Esophagus mucosa (tissue), 1 donor: Measurements from ENCODE around the gene SLC6A11. TPM values are rescaled to one million over a fixed set of nuclear protein-coding genes. Genes with fewer than 3 reads are reported as not detected.
A peak's percentile ranks its signal among the peaks of the same experiment; 100 is the strongest.

ENCODE experiments used
- ATAC-seq: fragments of 200-7000 bp; cut with Tn5 transposase; one replicate; pipeline ENCODE4 v1.9.1; 2020
- total RNA-seq: library from RNA; stranded (reverse); gene quantifications from one replicate; pipeline ENCODE4 v1.2.4, GENCODE V29; 2023
- donor health status: DM: yes; HTN: yes; CAD: no.

SLC6A11 gene
- total RNA-seq, 1 donor from 2014 or later: 7.8 TPM

DNA sequence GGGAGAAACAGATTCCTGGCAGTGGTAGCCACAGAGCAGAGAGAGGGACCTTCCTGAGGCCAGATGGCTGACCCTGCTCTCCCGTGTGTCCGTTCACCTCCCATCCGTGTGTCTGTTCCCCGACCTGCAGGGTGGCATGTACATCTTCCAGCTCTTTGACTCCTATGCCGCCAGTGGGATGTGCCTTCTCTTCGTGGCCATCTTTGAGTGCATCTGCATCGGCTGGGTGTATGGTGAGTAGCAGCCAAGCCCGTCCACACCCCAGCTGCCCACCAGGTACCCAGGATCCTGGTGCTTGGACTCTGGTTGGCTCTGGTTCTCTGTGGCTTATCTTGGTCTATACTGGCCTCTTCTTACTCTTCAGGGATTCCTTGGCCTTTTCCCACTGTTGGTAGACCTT lies 117.0 kb downstream of the SLC6A11 start:
- no peak for ATAC-seq

DNA sequence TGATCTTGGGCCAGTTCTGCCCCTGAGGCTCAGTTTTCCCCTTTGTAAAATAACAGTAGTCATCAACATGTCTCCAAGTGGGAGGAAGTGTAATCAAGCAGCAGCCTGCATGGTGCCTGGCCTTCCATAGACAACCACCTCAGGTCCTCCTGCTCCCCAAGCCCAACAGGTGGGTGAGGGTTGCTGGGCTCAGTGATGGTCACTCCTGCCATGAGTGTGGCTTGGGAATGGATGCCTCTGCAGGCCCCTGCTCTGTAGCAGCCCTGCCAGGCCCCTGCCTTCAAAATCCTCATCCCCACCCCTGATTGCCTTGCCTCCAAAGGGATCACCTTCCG lies 117.4 kb downstream of the SLC6A11 start:
- no peak for ATAC-seq

DNA sequence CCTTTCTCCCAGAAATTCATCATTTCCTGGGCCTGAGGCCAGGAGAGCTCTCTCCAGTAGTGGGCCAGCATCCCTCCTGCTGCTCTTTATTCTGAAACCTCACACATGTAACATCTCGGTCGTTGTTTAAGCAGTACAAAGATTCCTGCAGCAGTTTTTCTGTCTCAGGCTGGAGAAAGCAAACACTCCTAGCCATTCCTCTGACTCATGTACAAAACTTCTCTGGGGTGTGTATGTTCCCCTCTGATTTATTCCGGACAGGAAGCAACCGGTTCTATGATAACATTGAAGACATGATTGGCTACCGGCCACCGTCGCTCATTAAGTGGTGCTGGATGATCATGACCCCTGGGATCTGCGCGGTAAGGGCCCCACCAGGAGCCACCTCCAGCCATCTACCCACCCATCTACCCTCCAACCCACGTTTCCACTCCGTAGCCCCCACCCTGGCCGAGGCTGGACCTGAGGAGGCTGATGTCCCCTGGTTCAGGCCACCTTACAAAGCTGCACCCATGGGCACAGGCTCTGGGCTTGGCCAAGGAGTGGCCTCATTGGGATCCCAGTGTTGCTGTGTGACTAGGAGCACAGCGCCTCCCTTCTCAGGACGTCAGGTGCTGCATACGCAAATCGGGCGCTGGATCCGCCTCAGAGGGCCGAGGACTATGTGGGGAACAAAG lies 117.9 kb downstream of the SLC6A11 start:
- peak; percentile 82 for ATAC-seq

DNA sequence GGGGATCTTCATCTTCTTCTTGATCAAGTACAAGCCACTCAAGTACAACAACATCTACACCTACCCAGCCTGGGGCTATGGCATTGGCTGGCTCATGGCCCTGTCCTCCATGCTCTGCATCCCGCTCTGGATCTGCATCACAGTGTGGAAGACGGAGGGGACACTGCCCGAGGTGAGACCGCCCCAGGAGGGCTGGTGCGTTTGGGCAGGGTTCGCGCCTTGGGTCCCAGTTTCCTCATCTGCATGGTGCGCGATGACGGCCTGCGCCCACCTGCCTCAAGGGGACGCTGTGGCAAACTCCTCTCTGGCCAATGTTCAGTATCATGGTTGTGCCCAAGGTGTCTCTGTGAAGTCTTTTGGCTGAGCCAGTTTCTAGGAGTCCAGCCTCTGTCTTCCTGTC lies 119.0 kb downstream of the SLC6A11 start:
- ATAC-seq: no peak

DNA sequence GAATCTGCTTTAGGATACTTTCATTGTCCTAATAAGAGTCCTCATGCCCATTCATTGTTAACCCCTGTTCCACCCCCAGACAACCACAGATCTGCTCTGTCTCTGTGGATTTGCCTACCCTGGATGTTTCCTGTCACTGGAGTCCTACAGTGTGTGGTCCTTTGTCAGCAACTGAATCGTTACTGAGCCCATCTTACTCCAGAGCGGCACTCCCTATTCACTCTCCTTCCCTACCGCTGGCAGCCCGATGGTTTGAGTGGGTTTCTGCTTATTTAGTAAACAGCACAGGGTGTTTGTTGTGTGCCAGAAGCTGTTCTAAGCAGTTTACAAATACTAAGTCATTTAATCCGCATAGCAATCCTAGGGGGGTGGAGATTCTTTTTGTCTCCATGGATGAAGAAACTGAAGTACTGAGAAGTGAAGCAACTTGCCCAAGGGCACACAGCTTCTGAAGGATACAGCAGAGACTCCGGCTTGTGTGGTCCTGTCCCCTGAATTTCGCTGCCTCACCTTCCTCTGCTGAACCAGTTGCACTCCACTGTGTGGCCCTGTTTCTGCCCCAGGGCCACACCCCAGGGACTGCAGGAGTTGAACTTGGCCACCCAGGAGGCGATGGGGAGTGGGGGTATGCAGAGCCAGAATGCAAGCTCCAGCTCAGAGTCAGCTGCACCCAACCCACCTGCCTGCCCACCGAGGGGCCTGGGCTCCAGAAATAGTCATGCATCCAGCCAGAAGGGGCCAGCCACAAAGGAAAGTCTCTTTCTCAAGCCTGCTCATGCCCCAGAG lies 120.0 kb downstream of the SLC6A11 start:
- ATAC-seq: peak; percentile 71

DNA sequence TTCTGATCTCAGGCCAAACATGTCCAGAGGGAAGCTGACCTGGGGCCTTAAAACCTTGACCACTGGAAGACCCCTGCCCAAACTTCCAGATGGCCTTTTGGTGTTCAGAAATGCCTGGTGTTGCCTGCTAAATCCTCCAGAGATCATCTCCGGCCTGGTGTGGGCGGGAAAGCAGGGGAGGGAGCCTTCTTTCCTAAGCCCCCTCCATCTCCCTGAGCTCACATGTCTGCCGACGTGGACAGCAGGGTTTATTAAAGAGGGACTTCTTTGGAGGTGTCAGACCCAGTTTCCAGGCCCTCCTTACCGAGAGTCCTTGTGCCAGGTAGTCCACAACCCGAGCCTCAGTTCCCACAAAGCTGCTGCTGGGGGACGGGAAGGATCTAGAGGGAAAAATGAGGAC lies 120.7 kb downstream of the SLC6A11 start:
- ATAC-seq: no peak

DNA sequence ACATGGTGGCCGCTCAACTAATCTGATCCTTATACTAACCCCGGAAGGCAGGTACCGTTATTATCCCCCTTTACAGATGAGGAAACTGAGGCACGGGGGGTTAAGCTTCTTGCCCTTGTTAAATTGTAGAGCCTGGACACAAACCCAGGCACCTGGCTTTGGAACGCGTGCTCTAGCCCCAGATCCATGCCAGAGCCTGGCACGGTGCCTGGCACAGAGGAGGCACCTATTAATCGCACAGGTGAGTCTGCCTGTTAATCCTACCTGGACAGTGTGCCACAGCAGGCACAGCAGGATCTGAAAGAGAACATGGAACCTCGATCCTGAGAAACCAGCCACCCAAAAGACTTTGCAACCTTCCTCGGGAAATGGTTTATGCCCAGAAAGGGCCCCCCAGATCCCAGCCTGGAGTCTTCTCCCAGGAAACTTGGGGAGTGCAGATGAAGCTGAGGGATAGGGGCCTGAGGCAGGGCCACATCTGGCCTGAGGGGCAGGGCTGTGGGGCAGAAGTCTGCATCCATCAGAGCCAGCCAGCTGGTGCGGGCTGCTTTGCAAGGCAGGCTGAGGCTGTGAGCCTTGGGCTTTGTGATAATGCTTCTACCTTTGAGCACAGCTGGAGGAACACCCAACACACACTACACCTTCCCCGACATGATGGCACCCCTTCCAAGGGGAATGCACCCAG lies 121.3 kb downstream of the SLC6A11 start:
- peak; percentile 39 for ATAC-seq

DNA sequence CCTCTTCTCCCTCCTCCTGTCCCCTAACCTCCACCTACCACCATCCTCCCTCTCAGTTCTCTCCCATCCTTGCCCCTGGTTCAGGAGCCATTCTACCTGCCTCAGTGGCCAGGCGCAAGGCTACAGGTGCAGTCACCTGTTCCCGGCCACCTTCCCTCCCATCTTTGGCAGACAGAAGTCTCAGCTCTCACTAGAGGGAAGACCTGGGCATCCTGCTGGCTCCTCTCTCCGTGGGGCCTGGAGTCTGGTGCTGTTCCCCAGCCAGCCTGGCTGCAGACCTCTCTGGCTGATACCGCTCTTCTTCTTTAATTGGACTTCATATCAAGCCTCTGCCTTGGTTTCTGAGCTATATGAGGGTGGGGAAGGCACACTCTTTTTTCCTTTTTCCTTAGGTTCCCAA lies 123.5 kb downstream of the SLC6A11 start:
- ATAC-seq: no peak

DNA sequence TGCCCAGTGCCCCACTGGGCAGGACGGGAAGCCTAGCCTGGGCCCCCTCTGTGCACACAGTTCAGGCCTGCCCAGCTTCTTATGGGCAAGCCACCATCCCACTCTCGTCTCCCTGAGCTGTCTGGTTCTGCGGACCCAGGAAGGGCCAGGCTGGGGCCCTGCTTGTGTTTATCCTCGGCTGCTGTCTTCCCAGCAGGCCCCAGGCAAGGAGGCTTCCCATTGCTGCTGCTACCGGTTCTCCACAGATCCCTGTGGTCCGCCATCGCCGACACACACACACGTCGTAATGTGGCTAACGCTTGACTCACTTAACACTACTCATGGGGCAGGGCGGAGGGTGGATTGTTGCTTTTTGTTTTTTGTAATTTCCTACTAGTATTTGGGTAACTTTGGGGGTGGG lies 124.1 kb downstream of the SLC6A11 start:
- ATAC-seq: no peak

DNA sequence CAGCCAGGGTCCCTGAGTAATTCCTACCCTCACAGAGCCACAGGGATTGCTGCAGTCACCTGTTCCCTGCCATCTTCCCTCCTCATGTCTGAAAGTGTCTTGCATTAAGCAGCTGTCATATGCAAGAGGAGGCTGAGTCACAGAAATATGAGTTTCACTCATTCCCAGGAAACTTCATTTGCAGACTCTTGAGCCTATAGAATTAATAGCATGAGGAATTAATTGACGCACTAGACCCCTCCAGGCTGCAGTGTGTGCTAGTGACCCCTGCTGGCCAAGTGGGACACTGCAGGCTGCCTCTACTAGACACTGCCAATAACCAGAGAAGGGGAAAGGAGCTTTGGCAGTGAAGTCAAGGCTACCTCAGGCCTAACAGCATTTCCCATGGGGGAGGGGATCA lies 125.9 kb downstream of the SLC6A11 start:
- peak; percentile 63 for ATAC-seq

DNA sequence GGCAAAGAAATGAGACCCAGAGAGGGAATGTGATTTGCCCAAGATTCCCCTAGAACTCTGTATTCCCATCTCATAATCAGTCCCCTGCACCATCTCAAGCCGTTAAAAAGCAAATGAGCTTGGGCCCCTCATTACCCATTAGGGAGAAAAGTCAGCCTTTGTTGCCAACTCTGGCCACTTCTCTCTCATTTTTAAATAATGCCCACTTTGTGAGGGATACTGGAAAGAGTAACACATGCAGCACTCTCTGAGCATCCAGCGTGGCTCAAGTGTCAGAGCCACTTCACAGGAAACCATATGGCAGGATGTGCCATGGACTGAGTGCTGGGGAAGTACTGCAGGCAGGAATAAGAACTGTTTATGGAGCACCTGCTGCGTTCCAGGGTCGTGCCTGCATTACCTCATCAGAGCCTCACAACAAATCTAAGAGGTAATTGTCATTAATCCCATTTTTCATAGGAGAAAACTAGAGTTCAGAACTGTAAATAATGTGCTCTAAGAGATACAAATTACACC lies 126.7 kb downstream of the SLC6A11 start:
- no peak for ATAC-seq

DNA sequence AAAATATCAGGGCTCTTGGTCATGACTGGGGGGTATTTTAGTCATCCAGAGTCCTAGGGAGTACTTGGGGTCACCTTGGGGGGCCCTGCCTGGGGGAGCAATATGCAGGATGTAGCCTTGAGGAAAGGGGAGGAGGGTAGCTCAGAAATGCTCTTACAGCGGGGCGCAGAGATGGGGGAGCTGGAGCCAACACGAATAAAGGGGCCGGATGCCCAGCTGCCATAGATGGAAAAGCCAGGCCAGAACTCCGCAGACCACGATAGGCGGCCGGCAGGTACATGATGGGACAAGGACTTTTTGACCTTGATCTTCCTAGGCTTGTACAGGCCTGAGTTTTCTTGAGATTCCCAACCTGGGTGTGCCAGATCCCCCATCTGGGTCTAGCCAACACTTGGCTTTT lies 128.8 kb downstream of the SLC6A11 start:
- no peak for ATAC-seq

DNA sequence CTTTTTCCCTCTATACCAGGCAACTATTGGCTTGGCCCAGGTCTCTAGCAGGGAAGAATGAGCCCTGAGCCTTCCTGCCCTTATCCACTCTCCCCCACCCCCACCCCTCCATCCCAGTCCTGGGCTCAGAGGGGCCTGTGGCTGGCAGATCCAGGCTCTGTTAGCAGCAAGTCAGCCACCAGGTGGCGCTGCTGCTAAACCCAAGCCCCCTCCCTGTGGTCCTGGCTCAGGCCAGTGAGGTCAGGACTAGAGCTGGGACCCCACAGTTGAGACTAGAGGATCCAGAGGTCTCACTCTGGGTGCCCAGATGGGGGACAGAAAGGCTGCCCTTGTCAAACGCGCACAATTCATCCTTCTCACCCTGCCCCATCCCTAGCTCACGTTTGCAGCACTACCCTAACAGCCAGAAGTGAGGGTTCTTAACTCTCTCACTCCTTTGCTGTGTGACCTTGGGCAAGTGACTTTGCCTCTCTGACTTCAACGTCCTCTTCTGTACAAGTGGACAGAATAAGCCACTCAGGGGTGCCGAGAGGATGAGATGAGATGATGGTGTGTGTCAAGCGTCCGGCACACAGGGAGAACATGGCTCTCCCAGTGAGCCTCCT lies 129.8 kb downstream of the SLC6A11 start:
- peak; percentile 61 for ATAC-seq

DNA sequence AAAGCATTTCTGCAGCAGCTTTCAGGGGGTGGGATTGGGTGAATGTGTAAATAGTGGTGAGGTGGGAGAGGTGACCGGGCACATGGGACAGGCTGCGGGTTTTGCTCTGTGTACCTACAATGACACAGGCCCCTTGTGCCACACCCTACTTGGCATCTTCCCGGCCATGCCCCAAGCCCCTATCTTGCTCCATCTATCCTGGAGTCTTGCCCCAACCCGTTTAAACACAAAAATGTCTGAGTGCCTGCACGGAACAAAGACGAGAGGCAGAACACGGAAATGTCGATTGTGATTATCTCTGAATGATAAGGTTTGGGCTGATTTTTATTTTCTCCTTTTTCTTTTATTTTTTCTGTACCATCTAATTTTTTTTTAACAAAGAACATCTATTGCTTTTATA lies 130.5 kb downstream of the SLC6A11 start:
- no peak for ATAC-seq

DNA sequence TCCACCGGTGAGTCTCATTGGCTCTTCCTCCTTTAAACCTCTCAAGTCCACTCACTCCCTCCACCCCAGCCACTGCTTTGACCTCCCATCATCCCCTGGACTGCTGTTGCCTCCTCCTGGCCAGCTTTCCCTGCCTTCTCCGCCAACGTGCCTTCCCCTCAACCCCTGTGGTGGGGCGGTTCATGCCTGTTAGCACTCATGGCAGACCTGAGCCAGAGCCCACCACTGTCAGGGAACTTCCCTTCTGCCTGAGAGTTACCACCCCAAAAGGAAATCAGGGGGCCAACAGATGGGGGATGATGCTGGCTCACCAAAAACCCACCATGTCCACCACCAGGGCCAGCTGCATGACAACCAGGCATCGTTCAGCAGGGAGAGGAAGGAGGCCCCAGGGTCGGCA lies 132.3 kb downstream of the SLC6A11 start:
- no peak for ATAC-seq

DNA sequence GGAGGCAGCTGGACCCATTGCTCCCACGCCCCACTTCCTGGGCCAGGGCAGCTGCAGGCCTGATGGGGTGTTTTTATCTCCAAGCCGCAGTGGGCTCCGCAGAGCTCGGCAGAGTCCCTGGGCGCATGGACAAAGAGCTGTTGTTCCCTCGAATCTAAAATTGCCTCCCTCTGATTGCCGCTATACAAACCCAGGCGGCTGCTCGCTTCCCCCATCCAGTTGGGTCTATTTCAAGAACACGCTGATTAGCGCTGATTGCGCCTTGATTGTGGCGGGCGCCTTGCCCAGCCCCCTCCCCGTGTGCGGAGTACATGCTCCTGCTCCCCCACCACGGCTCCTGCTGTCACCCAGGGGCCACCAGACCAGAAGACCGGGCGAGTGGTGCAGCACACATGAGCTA lies 133.2 kb downstream of the SLC6A11 start:
- no peak for ATAC-seq

DNA sequence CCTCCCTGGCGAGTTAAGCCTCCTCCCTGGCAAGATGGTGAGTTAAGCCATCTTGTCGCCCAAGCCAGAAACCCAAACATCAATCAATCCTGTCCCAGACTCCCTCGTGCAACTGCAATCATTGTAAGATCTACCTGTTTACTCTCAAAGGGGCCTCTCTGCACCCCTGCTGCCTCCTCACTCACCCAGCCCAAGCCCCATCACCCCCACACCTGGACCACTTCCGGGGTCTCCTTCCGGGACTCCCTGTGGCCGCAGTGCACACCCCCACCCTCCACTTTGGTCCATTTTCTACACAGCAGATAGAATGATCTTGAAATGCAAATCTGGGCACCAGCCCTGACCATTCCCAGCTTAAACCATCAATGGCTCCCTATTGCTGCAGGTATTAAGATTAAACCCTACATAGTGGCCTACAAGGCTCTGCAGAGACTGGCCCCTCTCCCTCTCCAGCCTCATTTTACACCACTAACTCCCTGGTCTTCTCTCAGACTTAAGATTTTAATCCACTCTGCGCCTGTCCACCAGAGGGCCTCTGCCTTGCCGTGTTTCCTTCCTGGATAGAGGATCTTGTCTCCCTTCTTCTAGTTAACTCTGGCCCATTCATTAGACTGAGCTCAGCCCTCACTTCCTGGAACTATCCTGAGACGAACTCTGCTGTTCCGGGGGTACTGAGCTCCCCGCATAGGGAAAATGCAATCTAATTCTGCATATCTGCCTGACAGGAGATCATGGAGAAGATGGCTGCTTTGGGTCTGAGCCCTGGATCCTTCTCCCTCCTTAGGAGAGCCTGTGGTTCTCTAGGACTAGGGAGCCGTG lies 134.7 kb downstream of the SLC6A11 start:
- ATAC-seq: peak; percentile 52

DNA sequence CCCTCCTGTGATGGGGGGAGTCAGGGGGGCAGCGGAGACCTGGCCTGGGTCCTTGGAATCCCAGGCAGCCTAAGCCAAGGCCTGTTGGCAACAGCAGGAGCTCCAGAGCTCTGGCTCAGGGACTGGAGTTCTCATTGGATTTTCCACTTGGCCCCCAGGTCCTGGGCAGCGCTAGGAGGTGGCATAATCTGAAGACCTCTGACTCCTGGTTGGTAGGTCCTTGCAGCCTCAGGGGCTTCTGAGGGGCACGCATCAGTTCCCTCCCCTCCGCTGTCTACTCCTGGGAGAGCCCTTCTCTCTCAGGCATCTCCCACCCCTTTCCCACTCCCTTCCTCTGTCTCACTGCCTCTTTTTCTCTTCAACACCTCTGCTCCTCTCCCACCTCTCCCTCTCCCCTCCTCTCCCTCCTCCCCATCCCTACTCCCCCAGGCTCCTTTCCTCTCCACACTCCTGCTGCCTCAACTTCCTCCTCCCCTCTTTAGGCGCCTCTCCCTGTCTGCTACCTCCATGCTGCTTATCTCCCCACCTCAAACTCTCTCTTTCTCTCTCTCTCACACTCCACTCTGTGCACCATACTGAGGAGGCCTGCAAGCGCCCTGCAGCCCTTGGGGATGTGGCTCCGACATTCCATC lies 135.4 kb downstream of the SLC6A11 start:
- ATAC-seq: no peak

DNA sequence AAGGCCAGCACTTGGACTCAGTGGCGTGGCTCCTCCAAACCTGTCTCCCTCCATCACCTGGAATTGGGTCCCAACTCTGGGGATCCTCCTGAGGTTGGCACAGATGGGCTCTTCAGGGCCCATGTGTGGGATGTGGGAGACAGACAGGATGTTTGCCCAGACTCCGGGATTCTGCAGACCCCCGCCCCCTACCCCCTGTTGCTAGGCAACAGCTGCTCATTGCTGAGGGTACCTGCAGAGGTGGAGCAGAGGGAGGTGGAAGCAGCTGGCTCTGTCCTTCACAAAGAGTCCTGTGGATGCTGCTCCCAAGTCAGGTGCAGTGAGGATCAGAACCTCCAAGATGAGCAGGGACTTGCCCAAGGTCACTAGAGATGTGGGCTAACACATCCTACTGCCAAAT lies 136.5 kb downstream of the SLC6A11 start:
- no peak for ATAC-seq

DNA sequence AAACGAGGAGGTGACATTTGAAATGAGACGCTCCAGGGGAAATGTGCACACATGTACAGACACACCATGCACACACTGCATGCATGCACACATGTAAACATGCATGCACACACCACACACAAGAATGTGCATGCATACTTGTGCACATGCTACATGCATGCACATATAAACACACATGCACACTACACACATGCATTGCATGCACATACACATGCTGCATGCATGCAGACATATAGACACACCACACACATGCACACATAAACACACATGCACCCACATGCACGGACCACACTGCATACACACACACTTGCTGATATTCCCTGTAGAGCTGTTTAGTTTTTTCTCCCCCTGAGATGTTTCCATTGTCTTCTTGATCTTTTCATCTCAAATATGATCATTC lies 138.7 kb downstream of the SLC6A11 start:
- ATAC-seq: no peak

DNA sequence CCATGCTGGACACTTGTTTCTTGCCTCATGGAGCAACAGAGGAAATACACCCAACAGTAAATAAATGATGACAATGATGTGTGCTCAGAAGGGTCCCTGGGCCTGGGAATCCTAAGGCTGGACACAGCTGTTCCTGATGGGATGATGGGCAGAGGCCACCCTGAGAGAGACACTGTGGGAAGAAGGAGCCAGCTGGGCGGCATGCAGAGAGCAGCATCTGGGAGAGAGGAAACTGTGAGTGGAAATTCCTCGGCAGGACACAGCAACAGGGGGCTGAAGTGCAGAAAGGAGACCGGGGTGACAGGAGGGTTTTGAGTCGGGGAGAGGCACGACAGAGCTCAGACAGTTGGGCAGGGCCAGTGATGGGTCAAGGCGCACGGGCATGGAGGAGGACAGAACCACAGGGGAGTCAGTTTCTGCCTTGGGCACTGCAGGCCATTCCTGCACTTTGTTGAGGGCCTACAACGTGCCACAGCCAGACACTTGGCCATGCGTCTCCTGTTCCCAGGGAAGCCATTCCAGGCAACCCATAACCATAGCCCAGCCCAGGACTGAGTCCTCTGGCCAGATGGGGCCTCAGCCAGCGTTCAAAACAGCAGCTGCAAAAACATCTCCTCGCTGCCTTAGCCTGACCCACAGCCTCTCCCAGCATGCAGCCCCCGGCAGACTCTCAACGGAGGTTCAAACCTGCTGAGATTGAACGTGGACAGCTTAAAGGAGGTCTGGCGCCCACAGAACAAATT lies 139.9 kb downstream of the SLC6A11 start:
- no peak for ATAC-seq
